ENCODE results near the gene TUBB2A.
"Not testable (repeated sequence)": the region's sequence is repeated elsewhere in the genome, so short reads cannot be mapped to it uniquely, and the experiment has no call there.

Gene TUBB2A

DNA sequence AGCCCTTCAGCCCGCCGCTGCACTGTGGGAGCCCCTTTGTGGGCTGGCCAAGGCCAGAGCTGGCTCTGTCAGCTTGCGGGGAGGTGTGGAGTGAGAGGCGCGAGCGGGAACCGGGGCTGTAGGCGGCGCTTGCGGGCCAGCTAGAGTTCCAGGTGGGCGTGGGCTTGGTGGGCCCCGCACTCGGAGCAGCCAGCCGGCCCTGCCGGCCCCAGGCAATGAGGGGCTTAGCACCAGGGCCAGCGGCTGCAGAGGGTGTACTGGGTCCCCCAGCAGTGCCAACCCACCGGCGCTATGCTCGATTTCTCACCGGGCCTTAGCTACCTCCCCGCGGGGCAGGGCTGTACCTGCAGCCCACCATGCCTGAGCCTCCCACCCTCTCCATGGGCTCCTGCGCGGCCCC, 13.3 kb upstream of the TUBB2A start:
- H4K91ac ChIP-seq (ENCODE audit: low read depth, low read length, poor library complexity); H3K23ac ChIP-seq (ENCODE audit: low read depth, low read length, poor library complexity); H3K9ac ChIP-seq (ENCODE audit: low read depth, low read length, poor library complexity); H2AK5ac ChIP-seq (ENCODE audit: low read depth, low read length); H3K27ac ChIP-seq (replicated peaks; ENCODE audit: low read length); H2BK5ac ChIP-seq (ENCODE audit: low read length); H2AFZ ChIP-seq (ENCODE audit: low read length); H3K36me3 ChIP-seq (replicated peaks in 1 of 2; ENCODE audit: control insufficient read depth in 2 of 2, insufficient read depth in 2 of 2, low read length in 2 of 2); H3K4me3 ChIP-seq (ENCODE audit: low read length in 2 of 2); H3K4ac ChIP-seq (ENCODE audit: low read length); H2BK120ac ChIP-seq (ENCODE audit: low read depth, low read length); H3K18ac ChIP-seq (ENCODE audit: low read length); H3K79me1 ChIP-seq (ENCODE audit: low read depth, low read length); DNase-seq (ENCODE audit: low spot score); H2BK12ac ChIP-seq (ENCODE audit: low read length); H2BK15ac ChIP-seq (ENCODE audit: low read length); H3K27me3 ChIP-seq (ENCODE audit: control insufficient read depth in 3 of 3, insufficient read depth in 3 of 3, low read depth in 1 of 3, low read length in 3 of 3); H3K14ac ChIP-seq (ENCODE audit: low read length); H3K9me3 ChIP-seq (replicated peaks in 1 of 2; ENCODE audit: control insufficient read depth in 2 of 2, insufficient read depth in 1 of 2, low read depth in 1 of 2, low read length in 2 of 2); H3K4me2 ChIP-seq (ENCODE audit: insufficient read depth, low read length, poor library complexity, severe bottlenecking); H4K8ac ChIP-seq (ENCODE audit: low read depth, low read length): not testable (repeated sequence)
- no CpG with 5 or more reads among the region's 24 CpGs for WGBS, 2 donors (ENCODE audit: extremely low coverage in 2 of 2, insufficient read length in 2 of 2, insufficient replicate concordance in 1 of 2)
- peaks cover 15 to 16% of the 10 kb centered on the region in 2 donors for H3K4me1 ChIP-seq (ENCODE audit: control insufficient read depth in 2 of 2, insufficient read depth in 1 of 2, low read depth in 1 of 2, low read length in 2 of 2)

DNA sequence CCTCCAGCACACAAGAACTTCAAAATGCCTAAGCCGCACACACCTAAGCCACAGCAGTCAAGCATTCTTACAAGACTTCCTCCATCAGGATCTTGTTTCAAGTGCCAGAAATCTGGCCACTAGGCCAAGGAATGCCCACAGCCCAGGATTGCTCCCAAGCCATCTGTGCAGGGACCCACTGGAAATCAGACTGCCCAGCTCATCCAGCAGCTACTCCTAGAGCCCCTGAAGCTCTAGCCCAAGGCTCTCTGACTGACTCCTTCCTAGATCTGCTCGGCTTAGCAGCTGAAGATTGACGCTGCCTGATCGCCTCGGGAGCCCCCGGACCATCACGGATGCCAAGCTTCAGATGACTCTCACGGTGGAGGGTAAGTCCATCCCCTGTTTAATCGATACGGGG, 10.7 kb upstream of the TUBB2A start:
- H3K9me3 ChIP-seq (replicated peaks in 1 of 2; ENCODE audit: control insufficient read depth in 2 of 2, insufficient read depth in 1 of 2, low read depth in 1 of 2, low read length in 2 of 2), result not testable (repeated sequence)

DNA sequence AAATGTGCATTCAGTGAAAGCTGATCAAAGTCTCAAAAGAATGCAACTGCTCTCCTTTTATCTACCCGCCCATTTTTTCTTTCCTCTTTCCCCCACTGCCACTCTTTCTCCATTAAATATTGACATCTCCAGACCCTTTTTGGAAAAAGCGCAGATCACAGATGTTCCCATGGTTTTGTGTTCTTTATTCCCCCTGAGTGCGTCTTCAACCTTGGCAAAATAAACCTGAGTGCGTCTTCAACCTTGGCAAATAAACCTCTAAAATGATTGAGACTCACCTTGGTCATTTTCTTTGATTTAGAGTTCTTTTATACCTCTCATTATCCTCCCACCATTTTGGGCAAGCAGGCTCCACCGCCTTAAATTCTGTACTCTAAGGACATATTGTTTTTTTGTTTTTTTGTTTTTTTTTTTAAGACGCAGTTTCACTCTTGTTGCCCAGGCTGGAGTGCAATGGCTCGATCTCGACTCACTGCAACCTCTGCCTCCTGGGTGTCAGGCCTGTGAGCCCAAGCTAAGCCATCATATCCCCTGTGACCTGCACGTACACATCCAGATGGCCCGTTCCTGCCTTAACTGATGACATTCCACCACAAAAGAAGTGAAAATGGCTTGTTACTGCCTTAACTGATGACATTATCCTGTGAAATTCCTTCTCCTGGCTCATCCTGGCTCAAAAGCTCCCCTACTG, 9.3 kb upstream of the TUBB2A start:
- H3K4ac ChIP-seq (ENCODE audit: low read length); H4K91ac ChIP-seq (ENCODE audit: low read depth, low read length, poor library complexity); H3K36me3 ChIP-seq (replicated peaks in 1 of 2; ENCODE audit: control insufficient read depth in 2 of 2, insufficient read depth in 2 of 2, low read length in 2 of 2); H3K4me2 ChIP-seq (ENCODE audit: insufficient read depth, low read length, poor library complexity, severe bottlenecking); H3K18ac ChIP-seq (ENCODE audit: low read length); H3K4me3 ChIP-seq (ENCODE audit: low read length in 2 of 2); H3K23ac ChIP-seq (ENCODE audit: low read depth, low read length, poor library complexity); H2BK12ac ChIP-seq (ENCODE audit: low read length); H2BK120ac ChIP-seq (ENCODE audit: low read depth, low read length); H4K8ac ChIP-seq (ENCODE audit: low read depth, low read length); H3K9me3 ChIP-seq (replicated peaks in 1 of 2; ENCODE audit: control insufficient read depth in 2 of 2, insufficient read depth in 1 of 2, low read depth in 1 of 2, low read length in 2 of 2); H3K14ac ChIP-seq (ENCODE audit: low read length); DNase-seq (ENCODE audit: low spot score); H3K27me3 ChIP-seq (ENCODE audit: control insufficient read depth in 3 of 3, insufficient read depth in 3 of 3, low read depth in 1 of 3, low read length in 3 of 3); H2AK5ac ChIP-seq (ENCODE audit: low read depth, low read length); H2BK15ac ChIP-seq (ENCODE audit: low read length); H2BK5ac ChIP-seq (ENCODE audit: low read length); H3K9ac ChIP-seq (ENCODE audit: low read depth, low read length, poor library complexity); H3K79me1 ChIP-seq (ENCODE audit: low read depth, low read length): not testable (repeated sequence)
- WGBS, 2 donors (ENCODE audit: extremely low coverage in 2 of 2, insufficient read length in 2 of 2, insufficient replicate concordance in 1 of 2), result no CpG with 5 or more reads among the region's 10 CpGs
- peak overlapping the region; percentile 62 for H3K27ac ChIP-seq (replicated peaks; ENCODE audit: low read length)
- peaks cover 23 to 30% of the 10 kb centered on the region in 2 donors for H3K4me1 ChIP-seq (ENCODE audit: control insufficient read depth in 2 of 2, insufficient read depth in 1 of 2, low read depth in 1 of 2, low read length in 2 of 2)
- H2AFZ ChIP-seq (ENCODE audit: low read length), result peak overlapping the region; percentile 70

More for the DNA sequence above, 10.7 kb upstream of the TUBB2A start:
- H3K18ac ChIP-seq (ENCODE audit: low read length), result peak overlapping the region; percentile 78
- H4K8ac ChIP-seq (ENCODE audit: low read depth, low read length); H2AK5ac ChIP-seq (ENCODE audit: low read depth, low read length); H2BK15ac ChIP-seq (ENCODE audit: low read length); H3K14ac ChIP-seq (ENCODE audit: low read length); H3K4me2 ChIP-seq (ENCODE audit: insufficient read depth, low read length, poor library complexity, severe bottlenecking); H3K23ac ChIP-seq (ENCODE audit: low read depth, low read length, poor library complexity); H2AFZ ChIP-seq (ENCODE audit: low read length); H3K79me1 ChIP-seq (ENCODE audit: low read depth, low read length); H3K4ac ChIP-seq (ENCODE audit: low read length); H2BK5ac ChIP-seq (ENCODE audit: low read length); H3K4me3 ChIP-seq (ENCODE audit: low read length in 2 of 2); H2BK120ac ChIP-seq (ENCODE audit: low read depth, low read length); H3K9ac ChIP-seq (ENCODE audit: low read depth, low read length, poor library complexity); H4K91ac ChIP-seq (ENCODE audit: low read depth, low read length, poor library complexity); H3K27ac ChIP-seq (replicated peaks; ENCODE audit: low read length); DNase-seq (ENCODE audit: low spot score); H3K27me3 ChIP-seq (ENCODE audit: control insufficient read depth in 3 of 3, insufficient read depth in 3 of 3, low read depth in 1 of 3, low read length in 3 of 3); H3K36me3 ChIP-seq (replicated peaks in 1 of 2; ENCODE audit: control insufficient read depth in 2 of 2, insufficient read depth in 2 of 2, low read length in 2 of 2): not testable (repeated sequence)
- H3K4me1 ChIP-seq (ENCODE audit: control insufficient read depth in 2 of 2, insufficient read depth in 1 of 2, low read depth in 1 of 2, low read length in 2 of 2), result peaks cover 23 to 31% of the 10 kb centered on the region in 2 donors
- WGBS, 2 donors (ENCODE audit: extremely low coverage in 2 of 2, insufficient read length in 2 of 2, insufficient replicate concordance in 1 of 2), result no CpG with 5 or more reads among the region's 10 CpGs
- H2BK12ac ChIP-seq (ENCODE audit: low read length), result peak overlapping the region; percentile 95

- Histone ChIP-seq H2AK5ac (ENCODE audit: low read depth, low read length) (no peak overlapping the region), H3K36me3 (replicated peaks in 1 of 2; ENCODE audit: control insufficient read depth in 2 of 2, insufficient read depth in 2 of 2, low read length in 2 of 2) (no peaks in the 10 kb centered on the region), H2BK12ac (ENCODE audit: low read length) (no peak overlapping the region), H3K79me1 (ENCODE audit: low read depth, low read length) (no peaks in the 10 kb centered on the region), H3K9ac (ENCODE audit: low read depth, low read length, poor library complexity) (no peak overlapping the region), H2BK15ac (ENCODE audit: low read length) (no peak overlapping the region), H3K14ac (ENCODE audit: low read length) (no peak overlapping the region), H3K27me3 (ENCODE audit: control insufficient read depth in 3 of 3, insufficient read depth in 3 of 3, low read depth in 1 of 3, low read length in 3 of 3) (no peaks in the 10 kb centered on the region), H4K8ac (ENCODE audit: low read depth, low read length) (no peak overlapping the region), H2BK120ac (ENCODE audit: low read depth, low read length) (no peak overlapping the region), H3K18ac (ENCODE audit: low read length) (no peak overlapping the region), H3K4me1 (ENCODE audit: control insufficient read depth in 2 of 2, insufficient read depth in 1 of 2, low read depth in 1 of 2, low read length in 2 of 2) (peaks cover 23 to 29% of the 10 kb centered on the region in 2 donors), H3K4ac (ENCODE audit: low read length) (no peak overlapping the region), H3K23ac (ENCODE audit: low read depth, low read length, poor library complexity) (no peak overlapping the region), H3K9me3 (replicated peaks in 1 of 2; ENCODE audit: control insufficient read depth in 2 of 2, insufficient read depth in 1 of 2, low read depth in 1 of 2, low read length in 2 of 2) (peaks cover 2 to 3% of the 10 kb centered on the region in 2 donors), H2BK5ac (ENCODE audit: low read length) (no peak overlapping the region), H2AFZ (ENCODE audit: low read length) (peak overlapping the region; percentile 70), H3K27ac (replicated peaks; ENCODE audit: low read length) (peak overlapping the region; percentile 62), H3K4me3 (ENCODE audit: low read length in 2 of 2) (no peak overlapping the region), H3K4me2 (ENCODE audit: insufficient read depth, low read length, poor library complexity, severe bottlenecking) (no peak overlapping the region), H4K91ac (ENCODE audit: low read depth, low read length, poor library complexity) (no peak overlapping the region)
- DNase-seq (ENCODE audit: low spot score), result peak; percentile 29
- no CpG with 5 or more reads among the region's 7 CpGs for WGBS, 2 donors (ENCODE audit: extremely low coverage in 2 of 2, insufficient read length in 2 of 2, insufficient replicate concordance in 1 of 2)
These were observed 8.5 kb upstream of the TUBB2A start for GRCh38 chr6:3165631-3166534.
